Measurements from ENCODE around the gene SLC44A3.

- no peak for TF ChIP-seq SMC3 (IDR thresholded peaks at IDR 0.05; ENCODE audit: low read depth, low read length)
- TF ChIP-seq, protein P1, sequence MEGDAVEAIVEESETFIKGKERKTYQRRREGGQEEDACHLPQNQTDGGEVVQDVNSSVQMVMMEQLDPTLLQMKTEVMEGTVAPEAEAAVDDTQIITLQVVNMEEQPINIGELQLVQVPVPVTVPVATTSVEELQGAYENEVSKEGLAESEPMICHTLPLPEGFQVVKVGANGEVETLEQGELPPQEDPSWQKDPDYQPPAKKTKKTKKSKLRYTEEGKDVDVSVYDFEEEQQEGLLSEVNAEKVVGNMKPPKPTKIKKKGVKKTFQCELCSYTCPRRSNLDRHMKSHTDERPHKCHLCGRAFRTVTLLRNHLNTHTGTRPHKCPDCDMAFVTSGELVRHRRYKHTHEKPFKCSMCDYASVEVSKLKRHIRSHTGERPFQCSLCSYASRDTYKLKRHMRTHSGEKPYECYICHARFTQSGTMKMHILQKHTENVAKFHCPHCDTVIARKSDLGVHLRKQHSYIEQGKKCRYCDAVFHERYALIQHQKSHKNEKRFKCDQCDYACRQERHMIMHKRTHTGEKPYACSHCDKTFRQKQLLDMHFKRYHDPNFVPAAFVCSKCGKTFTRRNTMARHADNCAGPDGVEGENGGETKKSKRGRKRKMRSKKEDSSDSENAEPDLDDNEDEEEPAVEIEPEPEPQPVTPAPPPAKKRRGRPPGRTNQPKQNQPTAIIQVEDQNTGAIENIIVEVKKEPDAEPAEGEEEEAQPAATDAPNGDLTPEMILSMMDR (conservative IDR thresholded peaks at IDR 0.05; ENCODE audit: low read depth, low read length), result no peak
- TF ChIP-seq MAZ (IDR thresholded peaks at IDR 0.05; ENCODE audit: borderline replicate concordance, low read depth, low read length), result no peak
- no peak for TF ChIP-seq RFX5 (IDR thresholded peaks at IDR 0.05; ENCODE audit: low read depth, low read length)
- TF ChIP-seq, protein P2, sequence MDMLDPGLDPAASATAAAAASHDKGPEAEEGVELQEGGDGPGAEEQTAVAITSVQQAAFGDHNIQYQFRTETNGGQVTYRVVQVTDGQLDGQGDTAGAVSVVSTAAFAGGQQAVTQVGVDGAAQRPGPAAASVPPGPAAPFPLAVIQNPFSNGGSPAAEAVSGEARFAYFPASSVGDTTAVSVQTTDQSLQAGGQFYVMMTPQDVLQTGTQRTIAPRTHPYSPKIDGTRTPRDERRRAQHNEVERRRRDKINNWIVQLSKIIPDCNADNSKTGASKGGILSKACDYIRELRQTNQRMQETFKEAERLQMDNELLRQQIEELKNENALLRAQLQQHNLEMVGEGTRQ (IDR thresholded peaks at IDR 0.05; ENCODE audit: low read depth, low read length), result no peak
Observed at GRCh38 chr1:94908190-94908589, 88.0 kb downstream of the SLC44A3 start.

All from IMR-90 (cell line).